GF-D8 (cell line): ENCODE measurements around the gene TNFSF4.

ENCODE experiments used
- DNase-seq: peaks from one replicate; lab custom pipeline; 2025; lab: John Stamatoyannopoulos, UW

TNFSF4 gene

DNA sequence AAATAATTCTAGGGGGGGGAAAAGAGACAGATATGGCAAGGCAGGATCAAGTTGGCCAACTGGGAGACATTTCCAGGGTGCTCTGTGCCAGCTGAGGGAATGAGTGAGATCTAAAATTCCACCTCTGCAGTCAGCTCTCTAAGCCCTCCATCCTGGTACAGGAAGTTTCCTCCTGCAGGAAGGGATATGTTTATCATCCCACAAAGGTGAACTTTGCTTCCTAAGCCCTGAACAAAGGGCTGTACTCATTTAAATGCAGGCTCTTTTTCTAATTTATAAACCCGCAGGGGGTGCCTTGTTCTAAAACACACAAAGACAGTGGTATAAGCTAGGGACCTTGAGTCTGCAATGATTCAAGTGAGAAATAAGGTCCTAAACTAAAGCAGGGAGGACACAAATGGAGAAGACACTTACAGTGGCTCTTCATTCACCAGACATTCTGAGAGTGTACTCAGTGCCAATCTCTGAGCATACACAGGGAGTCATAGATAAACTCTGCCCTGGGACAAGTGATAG, 3.6 kb upstream of the TNFSF4 start:
- DNase-seq = no peak

DNA sequence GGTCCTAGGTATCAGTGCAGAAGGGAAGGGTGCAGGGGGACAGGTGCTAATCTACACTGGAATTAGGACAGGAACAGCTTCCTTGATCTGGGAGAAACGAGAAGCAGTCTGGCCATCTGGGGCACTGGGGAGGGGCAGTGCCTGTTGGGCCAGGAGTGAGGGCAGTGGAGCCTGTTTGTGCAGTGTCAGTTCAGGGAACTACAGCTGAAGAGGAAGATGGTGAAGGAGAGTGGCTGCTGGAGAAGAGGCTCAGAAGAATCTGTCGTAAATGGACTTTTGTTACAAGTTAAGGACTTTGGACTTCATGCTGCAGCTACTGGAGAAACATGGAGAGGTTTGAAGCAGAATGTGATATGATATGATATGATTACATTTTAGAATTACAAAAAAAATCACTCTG, 3.2 kb upstream of the TNFSF4 start:
- DNase-seq = no peak

DNA sequence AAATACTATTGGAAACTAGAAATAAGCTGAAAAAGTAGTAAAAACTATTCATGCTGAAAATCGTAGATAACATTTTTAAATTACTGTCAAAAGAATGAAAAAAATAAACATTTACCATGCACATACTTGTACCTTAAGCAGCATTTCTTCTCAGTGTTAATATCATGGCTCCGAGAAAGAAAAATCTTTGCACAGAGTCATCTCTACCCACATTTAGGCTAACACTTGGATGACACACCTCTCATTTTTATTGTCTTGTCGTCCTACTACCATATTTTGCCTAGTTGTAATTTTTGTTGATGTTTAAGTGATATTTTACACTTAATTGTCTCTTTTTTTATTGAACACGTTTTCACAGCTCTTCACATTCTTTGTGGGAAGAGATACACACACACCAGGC, 1.7 kb upstream of the TNFSF4 start:
- DNase-seq = no peak

DNA sequence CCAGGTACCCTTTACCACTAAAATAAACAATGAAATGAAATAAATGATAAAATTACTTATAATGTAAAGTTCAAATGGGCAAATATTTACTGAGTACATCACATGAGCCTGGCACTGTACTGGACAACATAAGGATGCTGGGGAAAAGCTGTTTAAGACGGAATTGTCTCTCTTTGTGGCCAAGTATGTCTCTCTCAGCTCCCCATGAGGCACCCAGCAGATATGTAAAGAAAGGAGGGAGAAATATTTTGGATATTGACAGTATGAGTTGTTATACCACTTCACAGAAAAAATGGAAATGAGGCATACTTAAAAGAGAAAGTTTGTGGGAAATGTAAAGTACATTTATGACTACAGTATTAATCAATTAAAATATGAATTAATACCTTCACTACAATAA, 1.0 kb upstream of the TNFSF4 start:
- DNase-seq = no peak

DNA sequence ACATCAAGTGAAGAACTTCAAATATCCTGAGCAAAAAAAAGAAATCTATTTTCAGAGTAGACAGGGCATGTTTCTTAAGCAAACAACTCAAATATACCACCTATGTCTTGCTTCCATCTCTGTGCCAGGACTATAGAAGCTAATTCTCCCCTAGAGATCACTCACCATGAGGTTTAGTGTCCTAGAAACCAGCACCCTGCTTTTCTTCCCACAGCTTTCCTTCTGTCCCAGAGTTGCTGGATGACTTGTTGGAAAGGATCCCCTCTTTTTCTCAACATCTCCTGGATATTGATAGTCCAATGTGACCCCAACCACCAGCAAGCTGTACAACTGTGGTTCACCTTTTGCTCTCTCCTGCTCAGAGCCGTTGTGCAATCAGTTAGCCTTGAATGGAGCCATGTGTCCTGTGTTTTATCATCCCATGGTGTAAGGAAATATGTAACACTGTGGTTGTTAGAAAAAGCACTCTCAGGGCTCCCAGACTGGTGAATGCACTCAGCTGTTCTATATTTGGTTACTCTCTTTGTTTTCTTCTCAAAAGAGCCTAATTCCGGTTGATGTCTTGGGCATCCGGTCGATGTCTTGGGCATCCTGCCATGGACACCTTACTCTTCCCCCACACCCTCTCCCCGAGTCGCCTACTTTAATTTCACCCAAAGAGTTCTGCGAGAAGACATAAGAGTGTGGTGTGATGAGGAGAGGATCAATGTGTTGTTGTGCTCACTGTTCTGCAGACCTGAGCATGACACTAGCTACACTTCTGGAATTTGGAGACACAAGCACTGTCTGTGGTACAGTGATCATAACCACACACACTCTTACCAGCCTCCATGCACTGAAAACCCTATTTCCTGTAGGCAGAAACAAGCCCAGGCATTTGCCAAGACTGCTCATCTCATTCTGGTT, 1.7 kb downstream of the TNFSF4 start:
- DNase-seq = no peak

DNA sequence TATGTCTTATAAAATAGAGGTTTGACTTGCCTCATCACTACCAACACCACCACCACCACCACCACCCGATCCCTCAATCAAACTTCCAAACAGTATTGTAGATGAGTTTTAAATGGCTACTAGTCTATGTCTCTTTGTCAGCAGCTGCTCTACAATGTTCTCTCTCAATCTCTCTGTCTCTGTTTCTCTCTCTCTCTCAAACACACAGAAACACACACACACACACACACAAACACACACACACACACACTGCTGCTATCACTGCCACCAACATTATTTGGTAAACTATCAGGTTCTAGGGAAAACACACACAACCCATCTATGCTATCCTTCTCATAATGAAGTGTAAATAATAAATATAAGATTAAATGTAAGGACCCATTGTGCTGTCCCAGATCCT, 2.4 kb downstream of the TNFSF4 start:
- DNase-seq = no peak

DNA sequence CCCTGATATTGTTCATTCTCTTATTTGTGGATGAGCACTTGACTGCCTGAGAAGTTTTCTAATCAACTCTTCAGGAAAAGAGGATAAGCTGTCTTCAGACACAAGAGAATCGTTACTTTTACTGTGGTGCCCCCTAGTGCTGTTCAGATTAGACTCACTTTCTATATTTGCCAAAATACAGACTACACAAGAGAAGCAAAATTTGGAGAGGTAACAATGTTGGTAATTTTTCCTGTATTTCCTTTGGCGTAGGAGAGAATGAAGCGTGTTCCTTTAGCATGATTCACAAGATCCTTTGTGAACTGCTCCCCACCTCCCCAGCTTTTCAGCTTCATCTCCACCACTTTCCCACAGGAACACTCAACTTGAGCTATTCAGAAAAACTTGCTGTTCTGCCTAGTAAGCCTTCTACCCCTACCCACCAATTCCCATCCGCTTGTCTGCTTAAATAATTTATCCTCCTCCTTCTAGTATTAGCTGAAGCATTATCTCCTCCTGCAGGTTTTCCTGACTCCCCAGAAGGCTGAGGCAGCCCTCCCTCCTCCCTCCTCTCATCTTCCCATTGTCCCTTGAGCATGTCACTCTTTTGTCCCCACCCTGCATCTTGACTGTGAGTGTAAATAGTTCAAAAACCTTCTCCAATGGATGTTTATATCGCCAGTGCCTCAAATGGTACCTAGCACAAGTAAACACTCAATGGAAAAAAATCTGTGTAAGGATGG, 4.5 kb downstream of the TNFSF4 start:
- no peak for DNase-seq

DNA sequence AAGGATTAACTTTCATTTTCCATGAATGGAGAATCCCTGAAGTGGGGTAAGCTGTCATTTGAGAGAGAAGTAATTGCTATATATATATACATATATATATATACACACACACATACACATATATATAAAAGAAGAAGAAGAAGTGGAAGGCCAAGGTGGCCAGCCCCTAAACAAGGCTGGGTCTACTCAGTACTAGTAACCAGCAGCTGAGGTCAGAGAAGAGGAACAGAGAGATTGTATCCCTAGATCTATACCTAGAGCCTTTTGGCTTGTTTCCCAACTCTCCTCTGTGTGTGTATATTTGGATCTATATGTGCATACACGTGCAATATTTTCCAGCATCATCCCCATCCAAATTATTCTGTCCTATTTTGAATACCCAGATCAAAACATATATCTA, 5.2 kb downstream of the TNFSF4 start:
- no peak for DNase-seq

DNA sequence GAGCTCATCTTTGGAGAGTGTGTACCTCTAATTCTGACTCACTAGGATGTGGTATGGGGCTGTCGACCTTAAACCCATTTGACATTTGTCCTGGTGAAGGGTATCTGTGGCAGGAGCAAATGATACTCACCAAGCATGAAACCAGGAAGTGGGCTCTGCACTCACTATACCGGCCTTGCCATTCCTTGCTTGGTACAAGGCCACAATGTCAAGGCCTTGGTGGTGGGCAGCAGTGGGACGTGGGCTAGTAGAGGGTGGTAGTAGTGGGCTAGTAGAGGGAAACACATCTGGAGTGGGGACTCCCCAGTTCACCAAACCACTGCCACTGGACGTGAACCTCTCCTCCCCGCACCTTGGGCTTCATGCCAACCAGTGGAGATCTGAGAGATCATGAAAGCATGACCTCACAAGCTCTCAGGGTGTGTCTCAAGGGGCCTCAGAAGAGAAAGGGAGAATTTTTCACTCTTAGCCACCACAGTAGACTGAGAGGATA, 11.5 kb downstream of the TNFSF4 start:
- no peak for DNase-seq

DNA sequence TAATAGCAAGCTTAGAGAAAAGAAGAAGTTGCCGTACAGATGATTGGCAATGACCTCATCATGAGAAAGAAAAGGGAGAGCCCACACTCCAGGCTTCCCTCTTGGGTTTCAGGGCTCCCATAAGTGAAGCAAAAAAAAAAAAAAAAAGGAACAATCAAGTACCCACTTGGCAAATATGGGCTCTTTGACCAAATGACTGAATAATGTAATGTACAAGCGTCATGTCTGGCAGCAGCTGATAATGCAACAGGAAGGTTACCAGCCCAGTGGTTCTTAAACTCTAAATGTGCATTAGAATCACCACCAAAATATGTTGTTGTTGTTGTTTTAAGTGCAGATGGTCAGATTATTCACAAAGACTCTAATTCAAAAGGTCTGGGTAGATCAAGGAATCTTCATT, 13.5 kb downstream of the TNFSF4 start:
- no peak for DNase-seq

DNA sequence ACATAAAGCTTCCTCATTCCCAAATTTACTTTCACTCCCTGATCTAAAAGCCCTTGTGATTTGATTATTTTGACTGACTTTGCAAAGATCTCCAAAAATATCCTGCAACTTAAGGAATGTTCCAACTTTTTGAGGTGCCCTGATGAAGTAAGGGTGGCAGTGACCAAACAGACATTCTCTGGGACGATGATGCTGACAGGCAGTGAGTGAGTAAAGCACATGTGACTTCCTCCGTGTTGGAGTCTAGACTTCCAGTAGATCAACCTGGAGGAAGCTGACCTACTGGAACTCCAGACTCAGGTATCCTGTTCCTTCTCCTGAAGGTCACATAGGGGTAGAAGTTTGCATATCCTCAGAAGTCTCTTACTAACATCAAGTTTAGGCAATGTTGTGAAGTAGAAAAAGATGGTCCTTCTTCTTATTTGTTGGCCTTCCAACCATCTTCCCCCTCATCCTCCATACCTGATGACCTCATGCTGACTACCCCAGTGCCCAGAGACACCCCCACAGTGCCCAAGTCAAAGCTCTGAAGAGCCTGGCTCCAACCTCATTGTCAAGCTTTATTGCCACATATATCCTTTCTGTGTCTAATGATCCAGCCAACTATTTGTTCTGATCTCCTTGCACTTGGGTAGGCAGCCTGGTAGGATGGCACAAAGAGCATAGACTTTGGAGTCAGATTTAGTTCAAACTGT, 16.0 kb downstream of the TNFSF4 start:
- no peak for DNase-seq

DNA sequence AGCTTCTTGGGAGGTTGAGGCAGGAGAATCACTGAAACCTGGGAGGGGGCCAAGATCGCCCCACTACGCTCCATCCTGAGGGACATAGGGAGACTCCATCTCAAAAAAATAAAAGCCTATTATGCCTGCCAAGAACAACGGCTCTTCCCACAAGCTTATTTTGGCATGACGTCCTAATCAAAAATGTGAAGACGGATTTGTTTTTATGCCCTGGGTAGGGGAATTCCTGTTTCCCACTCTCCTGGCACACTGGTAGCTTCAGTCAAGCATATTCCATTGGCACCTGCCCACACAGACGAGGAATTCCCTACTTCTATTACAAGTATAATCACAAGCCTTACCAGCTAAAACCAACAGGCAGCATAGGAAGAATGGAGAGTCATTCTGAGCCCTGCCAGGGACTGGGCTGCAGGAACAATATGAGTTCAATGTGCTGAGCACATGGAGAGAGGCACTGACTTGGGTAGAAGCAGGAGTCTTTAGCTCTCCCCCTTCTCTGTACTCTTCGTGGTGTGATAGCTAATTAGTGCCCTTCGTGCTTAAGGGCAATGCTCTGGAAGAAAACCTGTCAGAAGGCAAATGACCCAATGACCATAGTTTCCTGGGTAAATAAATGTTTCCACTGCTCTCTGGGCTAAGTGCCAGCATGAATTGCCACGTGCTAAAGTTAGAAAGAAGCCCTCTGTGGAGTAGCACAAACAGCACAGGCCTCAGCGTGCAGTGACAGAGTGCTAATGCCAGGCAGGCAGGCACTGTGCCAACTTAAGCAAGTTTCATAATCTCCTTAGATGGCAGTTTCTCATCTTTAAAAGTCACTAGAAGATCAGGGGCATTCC, 16.8 kb downstream of the TNFSF4 start:
- DNase-seq = no peak

DNA sequence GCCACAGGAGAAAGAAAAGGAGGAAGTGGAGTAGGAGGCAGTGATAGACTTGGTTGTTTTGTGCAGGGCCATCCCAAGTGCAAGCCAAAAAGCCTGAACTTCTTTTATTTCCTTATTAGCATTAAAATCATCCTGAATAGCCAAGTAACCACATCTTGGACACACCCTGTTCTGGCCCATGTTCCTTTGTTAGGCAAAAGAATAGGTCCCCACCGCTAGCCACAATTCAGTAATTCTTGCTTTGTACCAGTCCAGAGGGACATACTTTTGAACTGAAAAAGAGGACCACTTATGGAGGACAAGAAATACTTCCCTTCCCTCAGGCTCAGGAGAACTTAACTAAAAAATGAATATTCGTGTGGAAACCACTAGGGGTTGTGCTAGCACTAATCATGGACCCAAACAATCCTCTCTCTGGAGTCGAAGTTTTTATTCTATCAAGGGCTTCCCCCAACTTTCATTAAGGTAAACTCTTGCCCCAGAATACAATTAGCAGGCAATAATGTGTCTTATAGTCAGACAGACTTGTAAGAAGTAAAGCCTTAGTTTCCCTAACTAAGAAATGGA, 19.4 kb downstream of the TNFSF4 start:
- no peak for DNase-seq

DNA sequence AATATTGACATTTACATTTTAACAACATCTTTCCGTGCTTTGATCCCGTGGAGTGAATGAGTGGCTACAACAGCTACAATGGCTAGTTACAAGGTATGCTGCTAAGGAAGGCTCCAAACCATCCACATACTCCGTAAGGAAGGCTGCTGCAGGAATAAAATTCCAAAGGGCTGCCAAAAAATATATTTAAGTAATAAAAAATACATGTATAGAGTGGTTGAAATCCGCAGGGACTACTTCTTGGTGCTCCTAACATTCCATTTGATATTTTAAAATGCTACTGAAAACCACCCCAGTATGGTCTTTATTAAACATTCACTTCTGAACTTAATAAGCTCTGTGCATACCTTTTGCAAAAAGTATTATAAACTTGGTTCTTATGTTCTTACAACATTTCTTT, 25.3 kb downstream of the TNFSF4 start:
- no peak for DNase-seq

DNA sequence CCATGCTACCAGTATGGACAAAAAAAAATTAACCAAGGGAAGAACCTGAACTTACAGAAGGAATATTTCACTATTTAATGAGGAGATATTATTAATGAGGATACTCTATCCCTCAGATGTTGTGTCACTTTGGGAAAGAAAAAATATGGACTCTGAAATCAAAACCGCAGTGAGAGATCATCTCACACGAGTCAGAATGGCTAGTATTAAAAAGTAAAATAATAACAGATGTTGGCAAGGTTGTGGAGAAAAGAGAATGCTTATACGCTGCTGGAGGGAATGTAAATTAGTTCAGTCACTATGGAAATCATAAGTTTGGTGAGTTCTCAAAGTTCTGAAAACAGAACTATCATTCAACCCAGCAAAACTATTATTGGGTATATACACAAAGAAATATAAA, 30.9 kb downstream of the TNFSF4 start:
- DNase-seq = no peak

DNA sequence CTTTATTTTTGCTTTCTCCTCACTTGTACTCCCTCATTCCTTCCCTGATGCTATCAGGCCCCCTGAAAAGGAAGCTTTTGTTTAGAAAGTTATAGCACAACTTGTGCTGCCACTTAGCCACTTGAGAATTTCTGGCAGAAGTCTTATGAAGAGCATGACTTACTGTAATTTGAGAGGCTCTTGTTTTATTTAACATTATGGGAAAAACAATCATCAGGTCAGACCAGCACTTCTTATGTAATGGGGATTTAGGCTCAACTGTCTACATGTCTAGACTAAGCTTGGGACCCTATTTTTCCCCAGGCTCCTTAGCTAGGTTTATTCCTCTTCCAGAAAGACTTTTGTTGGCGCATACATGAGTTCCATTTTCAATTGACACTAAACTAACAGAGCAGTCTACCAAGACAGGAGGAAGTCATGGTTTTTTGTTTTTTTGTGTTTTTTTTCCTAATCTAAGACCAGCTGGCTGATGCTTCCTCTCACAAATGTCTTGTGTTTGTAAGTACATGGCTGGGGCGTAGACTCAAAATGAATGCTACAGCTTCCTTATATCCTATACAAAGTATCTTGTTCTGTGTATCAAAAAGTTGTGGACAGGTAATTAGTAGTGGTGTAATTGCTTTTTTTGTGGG, 31.5 kb downstream of the TNFSF4 start:
- DNase-seq = no peak

DNA sequence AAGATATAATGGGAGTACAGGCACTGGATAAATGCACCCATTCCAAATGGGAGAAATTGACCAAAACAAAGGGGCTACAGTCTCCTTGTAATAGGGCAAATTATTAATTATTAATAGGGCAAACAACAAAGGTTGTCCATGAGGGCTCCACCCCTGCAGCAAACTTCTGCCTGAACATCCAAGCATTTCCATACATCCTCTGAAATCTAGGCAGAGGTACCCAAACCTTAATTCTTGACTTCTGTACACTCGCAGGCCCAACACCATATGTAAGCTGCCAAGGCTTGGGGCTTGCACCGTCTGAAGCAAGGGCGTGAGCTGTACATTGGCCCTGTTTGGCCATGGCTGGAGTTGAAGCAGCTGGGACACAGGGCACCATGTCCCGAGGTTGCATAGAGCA, 33.7 kb downstream of the TNFSF4 start:
- no peak for DNase-seq

DNA sequence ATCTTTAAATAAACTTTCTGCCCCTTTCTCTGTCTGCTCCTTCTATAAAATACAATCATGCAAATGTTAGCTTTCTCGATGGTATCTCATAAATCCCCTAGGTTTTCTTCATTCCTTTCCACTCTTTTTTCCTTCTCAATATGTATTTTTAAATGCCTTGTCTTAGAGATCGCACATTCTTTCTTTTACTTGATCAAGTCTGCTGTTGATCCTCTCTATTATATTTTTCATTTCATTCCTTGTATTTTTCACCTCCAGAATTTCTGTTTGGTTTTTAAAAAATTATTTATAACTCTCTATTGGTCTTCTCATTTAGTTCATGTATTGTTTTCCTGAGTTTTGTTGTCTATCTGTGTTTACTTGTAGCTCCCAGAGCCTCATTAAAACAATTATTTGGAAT, 36.0 kb downstream of the TNFSF4 start:
- DNase-seq = no peak

DNA sequence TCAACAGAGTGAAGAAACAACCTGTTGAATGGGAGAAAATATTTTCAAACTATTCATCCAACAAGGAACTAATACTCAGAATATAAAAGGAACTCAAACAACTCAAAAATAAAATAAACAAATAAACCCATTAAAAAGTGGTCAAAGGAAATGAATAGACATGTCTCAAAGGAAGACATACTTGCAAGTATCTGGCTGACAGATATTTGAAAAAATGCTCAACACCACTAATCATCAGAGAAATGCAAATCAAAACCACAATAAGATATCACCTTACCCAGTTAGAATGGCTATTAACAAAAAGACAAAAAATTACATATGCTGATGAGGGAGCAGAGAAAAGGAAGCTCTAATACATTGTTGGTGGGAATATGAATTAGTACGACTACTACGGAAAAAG, 38.2 kb downstream of the TNFSF4 start:
- no peak for DNase-seq

DNA sequence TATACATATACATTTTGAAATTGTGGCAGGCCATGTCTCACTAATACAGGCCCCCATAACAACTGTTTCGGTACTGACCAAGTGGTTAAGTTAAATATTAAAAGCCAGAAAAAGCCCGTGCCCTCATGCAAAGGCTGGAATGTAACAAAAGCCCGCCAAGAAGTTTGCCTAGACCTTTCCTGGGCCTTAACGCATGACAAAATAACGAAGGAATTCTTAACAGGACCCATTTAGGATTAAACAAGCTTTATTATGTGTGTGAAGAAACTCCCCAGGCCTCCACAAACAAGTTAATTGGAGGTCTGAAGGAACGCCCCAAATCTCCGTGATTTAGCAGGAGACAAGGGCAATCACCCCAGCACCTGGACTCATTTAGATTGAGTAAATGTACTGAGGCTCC, 42.4 kb downstream of the TNFSF4 start:
- DNase-seq = no peak

DNA sequence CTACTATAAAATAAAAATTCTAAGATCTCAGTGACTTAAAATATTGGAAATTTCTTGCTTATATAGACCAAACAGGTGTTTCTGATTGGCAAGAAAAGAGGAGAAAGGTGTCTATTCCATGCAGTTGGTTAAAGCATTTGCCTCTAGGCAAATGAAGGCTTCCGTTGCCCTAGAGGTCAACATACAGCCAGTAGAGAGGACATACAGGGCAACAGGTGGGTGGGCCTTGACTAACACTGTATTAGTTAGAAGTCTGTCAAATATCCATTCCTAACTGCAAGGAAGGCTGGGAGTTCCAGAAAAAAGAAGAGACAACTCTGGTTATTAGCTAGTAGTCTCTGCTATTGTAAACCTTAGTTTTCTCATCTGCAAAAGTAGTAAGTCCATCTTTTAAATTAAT, 43.0 kb downstream of the TNFSF4 start:
- DNase-seq = no peak
